Globus pallidus (tissue), 1 donor: ENCODE data around the gene TMEM250.
"Not testable (repeated sequence)": the region's sequence is repeated elsewhere in the genome, so short reads cannot be mapped to it uniquely, and the experiment has no call there.

ENCODE experiments used
- DNase-seq: peaks from one replicate; pipeline ENCODE4 v3.0.0-alpha.2; 2015; ENCODE audit warnings: low spot score

The TMEM250 gene

GRCh38 chr9:136118320-136119060 is at the start of gene TMEM250:
TSS of gene TMEM250 (minus strand) at chr9:136118875. CDS start at chr9:136116900, 1,975 bp downstream.
- peak; percentile 91 for DNase-seq

- DNase-seq, result no peak
Measured at GRCh38 chr9:136163248-136163850, 44.7 kb upstream of the TMEM250 start.

GRCh38 chr9:136160995-136161610 is 42.4 kb upstream of the TMEM250 start:
- no peak for DNase-seq

- DNase-seq, result no peak
Measured at GRCh38 chr9:136160381-136160841, 41.7 kb upstream of the TMEM250 start.

GRCh38 chr9:136159851-136160250 is 41.2 kb upstream of the TMEM250 start:
- no peak for DNase-seq

GRCh38 chr9:136157477-136158265 is 39.0 kb upstream of the TMEM250 start:
- DNase-seq, result no peak

- DNase-seq, result no peak
Measured at GRCh38 chr9:136156209-136157120, 37.8 kb upstream of the TMEM250 start.

- DNase-seq, result no peak
Measured at GRCh38 chr9:136155576-136155975, 36.9 kb upstream of the TMEM250 start.

- no peak for DNase-seq
Measured at GRCh38 chr9:136154943-136155342, 36.3 kb upstream of the TMEM250 start.

GRCh38 chr9:136153381-136154065 is 34.8 kb upstream of the TMEM250 start:
- DNase-seq, result no peak

- DNase-seq, result no peak
Measured at GRCh38 chr9:136152931-136153330, 34.3 kb upstream of the TMEM250 start.

GRCh38 chr9:136152543-136152866 is 33.8 kb upstream of the TMEM250 start:
- DNase-seq, result no peak

GRCh38 chr9:136151848-136152542 is 33.3 kb upstream of the TMEM250 start:
- no peak for DNase-seq

- no peak for DNase-seq
Measured at GRCh38 chr9:136151214-136151804, 32.6 kb upstream of the TMEM250 start.

GRCh38 chr9:136150664-136151213 is 32.1 kb upstream of the TMEM250 start:
- DNase-seq, result not testable (repeated sequence)

GRCh38 chr9:136149853-136150252 is 31.2 kb upstream of the TMEM250 start:
- no peak for DNase-seq

- DNase-seq, result no peak
Measured at GRCh38 chr9:136149337-136149736, 30.7 kb upstream of the TMEM250 start.

GRCh38 chr9:136148766-136149165 is 30.1 kb upstream of the TMEM250 start:
- no peak for DNase-seq
